Muscle of leg (tissue), 9 donors: ENCODE results near the gene SYNPO2. TPM values are rescaled to one million over a fixed set of nuclear protein-coding genes. Genes with fewer than 3 reads are reported as not detected.

Source experiments
- polyA plus RNA-seq, 8 donors: library from polyadenylated mRNA; unstranded; fragments of 120-200 nt; gene quantifications; one replicate each; pipeline versions ENCODE4 v1.2.1 to v1.2.3, GENCODE V29; 2013; ENCODE audit warnings: inconsistent platforms in 1 of 8, low replicate concordance in 1 of 8; ENCODE audit not compliant: insufficient read length in 8 of 8, insufficient read depth in 1 of 8
- total RNA-seq: library from RNA; stranded (reverse); fragments of 120-200 nt; gene quantifications from one replicate; pipeline ENCODE4 v1.2.4, GENCODE V29; 2013

SYNPO2 gene
- total and polyA plus RNA-seq, 9 donors: 53.6 to 120 (median 93.9) TPM

Other genes with a start within 250 kb of the SYNPO2 start
- gene METTL14, start 203.5 kb upstream of the SYNPO2 start, total RNA-seq: 25.0 TPM
- gene METTL14, start 203.5 kb upstream of the SYNPO2 start, polyA plus RNA-seq: 10 to 100 TPM; 22.6 to 35.2 (median 29.1) TPM
- gene SEC24D, start 52.7 kb upstream of the SYNPO2 start, total RNA-seq: 45.0 TPM
- gene SEC24D, start 52.7 kb upstream of the SYNPO2 start, polyA plus RNA-seq: 10 to 100 TPM; 44.3 to 82.5 (median 51.2) TPM
- 188 TPM for gene MYOZ2, start 247.0 kb downstream of the SYNPO2 start, total RNA-seq
- gene MYOZ2, start 247.0 kb downstream of the SYNPO2 start, polyA plus RNA-seq: 100 to 1,000 TPM; 165 to 256 (median 195) TPM